HPDE6-E6E7 (cell line): ENCODE measurements around the gene ATAD3C.
"Not testable (repeated sequence)": the region's sequence is repeated elsewhere in the genome, so short reads cannot be mapped to it uniquely, and the experiment has no call there.

Experiments used
- DNase-seq: peaks from one replicate; pipeline ENCODE4 v3.0.0; 2011; ENCODE audit warnings: missing footprints; ENCODE audit errors: extremely low spot score

ATAD3C gene

GRCh38 chr1:1449099-1449739 lies at the start of gene ATAD3C:
Gene ATAD3C, plus strand, starts transcription at chr1:1449689. Its CDS starts 995 bp downstream, at chr1:1450684.
- DNase-seq = no peak

GRCh38 chr1:1399872-1400575 lies 49.5 kb upstream of the ATAD3C start:
- no peak for DNase-seq

GRCh38 chr1:1400576-1401456 lies 48.7 kb upstream of the ATAD3C start:
- no peak for DNase-seq

GRCh38 chr1:1401457-1402010 lies 48.0 kb upstream of the ATAD3C start:
- DNase-seq = no peak

- no peak for DNase-seq
Observed at GRCh38 chr1:1402072-1402900, 47.2 kb upstream of the ATAD3C start.

- DNase-seq = not testable (repeated sequence)
Observed at GRCh38 chr1:1402901-1403392, 46.5 kb upstream of the ATAD3C start.

GRCh38 chr1:1403653-1404052 lies 45.8 kb upstream of the ATAD3C start:
- no peak for DNase-seq

GRCh38 chr1:1406101-1406820 lies 43.2 kb upstream of the ATAD3C start:
- DNase-seq = no peak

- DNase-seq = peak; percentile 88
Observed at GRCh38 chr1:1406821-1407635, 42.5 kb upstream of the ATAD3C start, which contains the start of gene MRPL20. Gene MRPL20, minus strand, starts transcription at chr1:1407293. Its CDS starts 76 bp downstream, at chr1:1407217.

GRCh38 chr1:1407636-1408318 lies 41.7 kb upstream of the ATAD3C start:
- DNase-seq = no peak

- not testable (repeated sequence) for DNase-seq
Observed at GRCh38 chr1:1410238-1410637, 39.3 kb upstream of the ATAD3C start.

GRCh38 chr1:1411626-1412025 lies 37.9 kb upstream of the ATAD3C start:
- DNase-seq = no peak

- not testable (repeated sequence) for DNase-seq
Observed at GRCh38 chr1:1412311-1412902, 37.1 kb upstream of the ATAD3C start.

GRCh38 chr1:1415751-1416150 lies 33.7 kb upstream of the ATAD3C start:
- no peak for DNase-seq

GRCh38 chr1:1417396-1417795 lies 32.1 kb upstream of the ATAD3C start:
- DNase-seq = not testable (repeated sequence)

GRCh38 chr1:1417825-1418463 lies 31.5 kb upstream of the ATAD3C start:
- DNase-seq = not testable (repeated sequence)

GRCh38 chr1:1418464-1419362 lies 30.8 kb upstream of the ATAD3C start:
- DNase-seq = no peak
